ENCODE data around the gene TJP3. TPM values are rescaled to one million over a fixed set of nuclear protein-coding genes. Genes with fewer than 3 reads are reported as not detected.

TJP3 gene
- total and polyA plus RNA-seq, 4 donors: 18.4 to 57.8 (median 49.6) TPM

DNA sequence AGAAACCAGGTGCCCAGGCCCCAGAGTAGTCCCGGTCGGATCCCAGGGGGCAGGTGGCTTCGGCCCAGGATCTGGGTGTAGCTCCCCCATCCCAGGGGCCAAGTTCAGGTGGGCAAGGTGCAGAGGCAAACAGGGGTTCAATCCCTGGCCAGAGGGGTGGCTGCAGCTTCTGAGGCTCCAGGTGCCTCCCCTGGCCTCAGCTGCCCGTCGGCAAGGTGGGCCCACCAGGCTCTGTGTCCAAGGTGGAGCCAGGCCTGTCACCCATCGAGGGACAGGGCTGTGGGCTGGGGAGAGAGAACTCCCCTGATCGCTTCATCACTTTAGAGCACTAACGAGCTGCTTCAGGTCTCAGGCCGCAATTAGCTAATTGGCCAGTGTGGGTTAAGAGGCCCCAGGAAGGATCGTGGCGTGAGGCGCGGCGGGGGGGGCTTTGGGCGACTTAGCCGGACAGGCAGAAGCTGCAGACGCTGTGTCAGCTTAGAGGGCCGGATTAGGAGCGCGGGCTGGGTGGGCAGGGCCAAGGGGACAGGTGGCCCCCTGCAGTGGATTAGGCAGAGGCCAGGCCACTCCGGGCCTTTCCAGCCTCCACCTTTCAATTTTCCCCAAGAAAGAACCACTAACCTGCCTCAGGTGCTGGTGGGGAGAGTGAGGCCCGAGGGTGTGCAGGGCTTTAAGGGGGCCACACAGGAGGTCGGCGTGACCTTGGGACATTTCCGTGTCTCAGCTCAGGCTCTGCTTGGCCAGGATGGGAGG lies 66.6 kb downstream of the TJP3 start:
- TF ChIP-seq, protein P1, sequence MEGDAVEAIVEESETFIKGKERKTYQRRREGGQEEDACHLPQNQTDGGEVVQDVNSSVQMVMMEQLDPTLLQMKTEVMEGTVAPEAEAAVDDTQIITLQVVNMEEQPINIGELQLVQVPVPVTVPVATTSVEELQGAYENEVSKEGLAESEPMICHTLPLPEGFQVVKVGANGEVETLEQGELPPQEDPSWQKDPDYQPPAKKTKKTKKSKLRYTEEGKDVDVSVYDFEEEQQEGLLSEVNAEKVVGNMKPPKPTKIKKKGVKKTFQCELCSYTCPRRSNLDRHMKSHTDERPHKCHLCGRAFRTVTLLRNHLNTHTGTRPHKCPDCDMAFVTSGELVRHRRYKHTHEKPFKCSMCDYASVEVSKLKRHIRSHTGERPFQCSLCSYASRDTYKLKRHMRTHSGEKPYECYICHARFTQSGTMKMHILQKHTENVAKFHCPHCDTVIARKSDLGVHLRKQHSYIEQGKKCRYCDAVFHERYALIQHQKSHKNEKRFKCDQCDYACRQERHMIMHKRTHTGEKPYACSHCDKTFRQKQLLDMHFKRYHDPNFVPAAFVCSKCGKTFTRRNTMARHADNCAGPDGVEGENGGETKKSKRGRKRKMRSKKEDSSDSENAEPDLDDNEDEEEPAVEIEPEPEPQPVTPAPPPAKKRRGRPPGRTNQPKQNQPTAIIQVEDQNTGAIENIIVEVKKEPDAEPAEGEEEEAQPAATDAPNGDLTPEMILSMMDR (IDR thresholded peaks at IDR 0.05; ENCODE audit: control extremely low read depth, extremely low read depth): no peak
- Histone ChIP-seq H3K36me3 (ENCODE audit: control insufficient read depth in 4 of 4, insufficient read depth in 4 of 4, low read length in 4 of 4) (no peaks in the 10 kb centered on the region), H3K27ac (ENCODE audit: low read depth in 1 of 2, low read length in 1 of 2) (no peak overlapping the region), H3K9ac (ENCODE audit: insufficient read depth in 1 of 2, low read length in 2 of 2) (no peak overlapping the region), H3K4me1 (ENCODE audit: control insufficient read depth in 5 of 5, insufficient read depth in 5 of 5, low read length in 5 of 5) (no peaks in the 10 kb centered on the region), H3K27me3 (ENCODE audit: control insufficient read depth in 3 of 3, insufficient read depth in 3 of 3, low read length in 2 of 3) (no peaks in the 10 kb centered on the region), H3K4me3 (no peak overlapping the region), H3K9me3 (ENCODE audit: control insufficient read depth in 4 of 4, insufficient read depth in 3 of 4, low read length in 3 of 4) (no peaks in the 10 kb centered on the region)
- WGBS, 2 donors: 59 to 66% methylated on average over 25 of the region's 25 CpGs
- DNase-seq (no peak), ATAC-seq (ENCODE audit: insufficient read depth, low FRiP score) (no peak)

DNA sequence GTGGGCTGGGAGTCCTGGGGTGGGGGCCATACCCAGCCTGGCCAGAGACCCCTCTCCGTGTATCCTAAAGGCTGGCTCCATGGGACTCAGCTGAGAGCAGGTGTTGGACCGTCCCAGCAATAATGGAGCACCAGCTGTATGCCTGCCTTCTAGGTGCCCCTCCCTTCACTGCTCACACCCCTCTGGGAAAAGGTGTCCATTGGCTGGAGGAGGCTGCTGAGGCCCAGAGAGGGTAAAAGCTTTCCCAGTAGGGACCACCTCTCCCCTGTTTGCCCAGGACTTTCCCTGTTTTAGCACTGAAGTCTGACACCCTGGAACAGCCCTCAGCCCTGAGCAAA lies 67.2 kb downstream of the TJP3 start:
- ATAC-seq (ENCODE audit: insufficient read depth, low FRiP score): no peak
- TF ChIP-seq, protein P1 (IDR thresholded peaks at IDR 0.05; ENCODE audit: control extremely low read depth, extremely low read depth): no peak
- Histone ChIP-seq H3K9ac (ENCODE audit: insufficient read depth in 1 of 2, low read length in 2 of 2) (no peak overlapping the region), H3K4me3 (no peak overlapping the region), H3K9me3 (ENCODE audit: control insufficient read depth in 4 of 4, insufficient read depth in 3 of 4, low read length in 3 of 4) (no peaks in the 10 kb centered on the region), H3K27ac (ENCODE audit: low read depth in 1 of 2, low read length in 1 of 2) (no peak overlapping the region), H3K4me1 (ENCODE audit: control insufficient read depth in 5 of 5, insufficient read depth in 5 of 5, low read length in 5 of 5) (no peaks in the 10 kb centered on the region), H3K27me3 (ENCODE audit: control insufficient read depth in 3 of 3, insufficient read depth in 3 of 3, low read length in 2 of 3) (no peaks in the 10 kb centered on the region), H3K36me3 (ENCODE audit: control insufficient read depth in 4 of 4, insufficient read depth in 4 of 4, low read length in 4 of 4) (no peaks in the 10 kb centered on the region)
- no peak for DNase-seq
- WGBS, 2 donors: 84 to 94% methylated on average over 2 of the region's 2 CpGs

DNA sequence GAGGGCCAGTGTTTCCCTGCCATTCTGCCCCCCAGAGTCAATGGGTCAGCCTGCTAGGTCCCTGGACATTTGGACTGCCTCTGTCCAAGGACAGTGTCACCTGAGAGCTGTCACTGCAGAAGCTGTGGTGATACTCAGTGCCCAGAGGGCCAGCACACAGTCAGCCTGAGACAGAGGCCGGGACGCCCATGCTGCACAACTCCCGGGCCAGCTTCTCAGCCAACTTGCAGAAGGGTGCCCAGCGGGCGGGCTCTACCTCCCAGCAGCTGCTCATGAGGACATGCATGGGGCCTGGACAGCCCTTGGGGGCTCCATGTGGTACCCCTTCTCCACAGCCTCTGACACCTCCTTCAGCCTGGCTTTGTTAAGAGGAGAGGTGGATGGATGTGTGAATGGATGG lies 67.6 kb downstream of the TJP3 start:
- ATAC-seq (ENCODE audit: insufficient read depth, low FRiP score) (no peak), DNase-seq (no peak)
- TF ChIP-seq, protein P1 (IDR thresholded peaks at IDR 0.05; ENCODE audit: control extremely low read depth, extremely low read depth): no peak
- Histone ChIP-seq H3K9me3 (ENCODE audit: control insufficient read depth in 4 of 4, insufficient read depth in 3 of 4, low read length in 3 of 4) (peaks cover 0 to under 1% (median 0%) of the 10 kb centered on the region in 4 donors), H3K4me3 (no peak overlapping the region), H3K36me3 (ENCODE audit: control insufficient read depth in 4 of 4, insufficient read depth in 4 of 4, low read length in 4 of 4) (no peaks in the 10 kb centered on the region), H3K27ac (ENCODE audit: low read depth in 1 of 2, low read length in 1 of 2) (no peak overlapping the region), H3K9ac (ENCODE audit: insufficient read depth in 1 of 2, low read length in 2 of 2) (no peak overlapping the region), H3K4me1 (ENCODE audit: control insufficient read depth in 5 of 5, insufficient read depth in 5 of 5, low read length in 5 of 5) (no peaks in the 10 kb centered on the region), H3K27me3 (ENCODE audit: control insufficient read depth in 3 of 3, insufficient read depth in 3 of 3, low read length in 2 of 3) (no peaks in the 10 kb centered on the region)
- WGBS, 2 donors: 88 to 91% methylated on average over 5 of the region's 5 CpGs

All from lung (tissue), 12 donors.